Islet of Langerhans (tissue), 1 donor: ENCODE results near the gene MIAT.
"Not testable (repeated sequence)": the region's sequence is repeated elsewhere in the genome, so short reads cannot be mapped to it uniquely, and the experiment has no call there.

Experiments
- FAIRE-seq: peaks from one replicate; lab custom pipeline; 2011; peaks lifted over from hg19 to GRCh38; lab: Jason Lieb, UNC

MIAT gene

DNA sequence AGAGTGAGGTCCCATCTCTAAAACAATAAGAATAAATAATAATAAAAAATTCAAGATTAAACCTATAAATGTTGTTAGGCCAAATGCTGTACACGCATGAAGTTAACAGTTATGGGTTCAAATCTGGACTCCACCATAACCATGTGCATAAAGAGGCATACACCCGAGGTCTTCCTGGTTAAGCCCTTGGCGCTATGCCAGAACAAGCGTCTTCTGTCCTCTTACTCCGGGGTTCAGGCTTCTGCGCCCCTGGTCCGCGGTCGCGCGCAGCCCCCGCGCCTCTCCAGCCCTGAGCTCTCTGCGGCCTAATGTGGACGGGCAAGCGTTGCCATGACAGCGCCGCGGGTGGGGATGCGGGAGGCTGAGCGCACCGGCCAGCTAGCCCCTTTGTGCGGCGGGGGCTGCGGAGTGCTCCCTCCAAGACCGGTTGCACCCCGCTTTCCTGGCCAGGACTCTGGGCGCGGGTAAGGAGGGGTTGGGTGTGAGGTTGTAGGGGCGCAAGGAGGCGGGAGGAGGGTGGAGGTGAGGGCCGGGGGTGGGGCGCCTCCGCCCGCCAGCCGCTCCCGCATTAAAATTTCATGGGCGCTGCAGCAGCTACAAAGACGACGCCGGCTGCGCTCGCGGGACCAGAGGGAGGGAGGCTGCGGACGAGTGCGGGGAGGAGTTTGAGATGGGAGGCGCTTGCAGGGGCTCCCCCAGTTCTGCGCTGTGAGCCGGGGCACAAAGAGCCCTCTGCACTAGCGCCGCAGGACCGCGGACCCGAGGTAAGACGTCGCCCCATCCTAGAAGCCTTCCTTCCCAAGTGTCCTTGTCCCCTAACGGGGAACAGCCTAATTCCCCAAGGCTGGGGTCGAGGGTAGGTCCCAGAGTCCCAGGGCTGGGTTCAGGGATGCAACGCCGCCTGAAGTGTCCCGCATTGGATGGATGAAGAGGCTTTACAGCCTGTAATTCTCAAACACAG is at the start of gene MIAT:
TSS of gene MIAT (plus strand) at position 698 of the 961 bp plus-strand sequence.
- no peak for FAIRE-seq

DNA sequence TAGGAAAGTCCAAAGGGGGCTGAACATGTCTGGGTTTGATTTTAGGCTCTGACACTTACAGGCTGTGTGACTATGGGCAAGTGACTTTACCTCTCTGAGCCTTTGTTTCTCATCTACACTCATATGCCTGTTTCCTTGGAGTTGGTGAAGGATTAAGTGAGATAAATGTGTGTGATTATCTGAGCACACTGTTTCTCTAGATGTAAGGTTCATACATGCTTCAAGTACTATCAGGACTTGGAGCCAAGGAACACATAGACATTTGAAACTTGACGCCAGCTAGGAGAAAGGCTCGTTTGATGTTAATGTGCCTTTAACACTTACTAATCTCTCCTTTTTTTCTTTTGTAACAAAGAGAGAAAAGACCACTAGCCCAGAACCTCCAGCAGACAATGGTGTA is 49.3 kb upstream of the MIAT start:
- no peak for FAIRE-seq

GRCh38 chr22:26609287-26609686 is 48.1 kb upstream of the MIAT start:
- FAIRE-seq: no peak

GRCh38 chr22:26610072-26610958 is 47.1 kb upstream of the MIAT start:
- FAIRE-seq: no peak

DNA sequence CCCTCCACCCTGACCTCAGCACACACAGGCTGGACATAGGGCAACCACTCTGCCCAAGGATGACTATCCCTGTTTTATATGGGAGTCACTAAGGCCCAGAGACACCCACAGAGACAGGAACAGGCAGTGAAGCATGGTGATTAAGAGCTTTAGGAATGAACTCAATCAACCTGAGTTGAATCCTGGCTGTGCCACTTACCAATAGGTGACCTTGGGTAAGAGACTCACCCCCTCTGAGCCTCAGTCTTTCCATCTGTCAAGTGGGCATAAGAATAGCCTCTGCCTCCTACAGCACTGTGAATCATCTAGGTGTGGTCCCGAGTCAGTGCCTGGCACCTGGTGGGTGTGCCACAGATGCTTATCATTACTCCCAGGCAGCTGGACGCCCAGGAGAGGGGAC is 46.4 kb upstream of the MIAT start:
- FAIRE-seq: no peak

DNA sequence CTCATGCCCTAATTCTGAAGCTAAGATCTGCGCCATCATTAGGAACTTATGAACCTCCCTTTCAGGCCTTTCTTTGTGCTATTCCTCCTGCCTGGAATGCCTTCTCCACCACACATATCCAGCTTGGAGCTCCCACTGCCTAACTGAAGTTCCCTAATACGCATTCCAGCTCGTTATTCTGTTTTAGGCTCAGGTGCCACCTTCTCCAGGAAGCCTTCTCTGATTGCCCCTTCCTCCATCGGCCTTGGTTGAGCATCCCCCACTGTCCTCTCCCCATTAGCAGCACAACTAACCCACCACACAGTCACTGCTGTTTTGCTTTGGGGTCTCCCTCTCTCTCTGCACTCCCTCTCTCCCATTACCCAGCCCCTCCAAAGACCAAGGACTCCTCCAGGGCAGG is 44.7 kb upstream of the MIAT start:
- FAIRE-seq: no peak

DNA sequence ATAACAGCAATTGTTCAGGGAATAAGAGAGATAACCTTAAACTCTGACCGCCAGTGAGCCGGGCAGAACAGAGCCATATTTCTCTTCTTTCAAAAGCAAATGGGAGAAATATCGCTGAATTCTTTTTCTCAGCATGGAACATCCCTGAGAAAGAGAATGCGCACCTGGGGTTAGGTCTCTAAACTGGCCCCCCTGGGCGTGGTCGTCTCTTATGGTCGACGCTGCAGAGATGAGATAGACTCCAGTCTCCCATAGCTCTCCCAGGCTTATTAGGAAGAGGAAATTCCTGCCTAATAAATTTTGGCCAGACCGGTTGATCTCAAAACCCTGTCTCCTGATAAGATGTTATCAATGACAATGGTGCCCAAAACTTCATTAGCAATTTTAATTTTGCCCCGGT is 43.6 kb upstream of the MIAT start:
- not testable (repeated sequence) for FAIRE-seq

DNA sequence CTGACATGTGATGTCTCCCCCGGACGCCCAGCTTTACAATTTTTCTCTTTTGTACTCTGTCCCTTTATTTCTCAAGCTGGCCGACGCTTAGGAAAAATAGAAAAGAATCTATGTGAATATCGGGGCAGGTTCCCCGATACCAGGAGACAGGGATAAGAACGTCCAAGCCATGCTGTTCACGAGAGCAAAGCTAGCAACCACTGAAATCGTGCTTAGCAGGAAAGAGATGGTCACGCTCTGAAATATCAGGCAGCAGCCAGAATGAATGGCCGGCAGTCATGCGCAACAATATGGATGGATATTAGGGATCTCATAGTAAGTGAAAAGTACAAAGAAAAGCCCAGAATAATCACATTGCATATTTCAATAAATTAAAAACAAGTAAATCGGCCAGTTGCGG is 43.1 kb upstream of the MIAT start:
- no peak for FAIRE-seq

DNA sequence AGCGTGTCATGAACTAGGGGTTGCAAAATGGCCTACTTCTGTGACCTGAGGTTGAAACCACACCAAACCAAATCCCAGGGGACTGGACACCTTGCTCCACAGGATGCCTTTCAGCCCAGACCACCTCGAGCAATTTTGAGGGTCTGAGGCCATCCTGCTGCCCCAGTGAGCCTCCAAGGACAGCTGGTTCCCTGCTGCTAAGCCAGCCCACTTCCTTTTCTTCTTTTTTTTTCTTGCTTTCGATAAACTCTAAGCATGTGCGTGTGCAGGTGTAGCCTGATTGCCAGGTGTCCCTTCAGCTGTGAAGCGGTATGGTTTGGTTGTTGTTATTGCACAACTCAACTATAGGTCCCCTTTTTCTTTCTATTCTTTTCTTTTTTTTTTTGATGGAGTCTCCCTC is 42.2 kb upstream of the MIAT start:
- no peak for FAIRE-seq

GRCh38 chr22:26615830-26616435 is 41.5 kb upstream of the MIAT start:
- FAIRE-seq: no peak

DNA sequence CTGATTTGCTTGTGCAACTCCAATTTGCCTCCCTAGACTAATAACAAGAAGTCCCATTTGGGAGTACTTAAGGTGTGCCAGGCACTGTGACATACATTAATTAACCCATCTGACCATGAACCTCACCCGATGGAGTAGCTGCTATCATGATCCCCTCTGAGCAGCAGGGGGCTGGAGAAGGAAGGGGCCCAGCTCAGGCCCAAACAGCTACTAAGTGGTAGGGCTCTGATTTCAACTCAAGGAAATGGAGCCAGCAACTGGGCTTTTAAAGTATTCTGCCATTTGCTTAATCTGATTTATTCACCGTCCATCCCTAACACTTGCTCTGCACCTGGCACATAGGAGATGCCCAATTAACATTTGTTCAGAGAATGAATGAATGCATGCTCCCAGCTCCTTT is 40.7 kb upstream of the MIAT start:
- FAIRE-seq: no peak

- FAIRE-seq: no peak
These were observed 39.9 kb upstream of the MIAT start, which contains the start of gene CRYBB1 for GRCh38 chr22:26617271-26618199. TSS of gene CRYBB1 (minus strand) at chr22:26618027. CDS start at chr22:26616319, 1,708 bp downstream.

GRCh38 chr22:26618455-26618854 is 38.9 kb upstream of the MIAT start:
- no peak for FAIRE-seq

GRCh38 chr22:26619510-26619909 is 37.9 kb upstream of the MIAT start:
- FAIRE-seq: no peak

DNA sequence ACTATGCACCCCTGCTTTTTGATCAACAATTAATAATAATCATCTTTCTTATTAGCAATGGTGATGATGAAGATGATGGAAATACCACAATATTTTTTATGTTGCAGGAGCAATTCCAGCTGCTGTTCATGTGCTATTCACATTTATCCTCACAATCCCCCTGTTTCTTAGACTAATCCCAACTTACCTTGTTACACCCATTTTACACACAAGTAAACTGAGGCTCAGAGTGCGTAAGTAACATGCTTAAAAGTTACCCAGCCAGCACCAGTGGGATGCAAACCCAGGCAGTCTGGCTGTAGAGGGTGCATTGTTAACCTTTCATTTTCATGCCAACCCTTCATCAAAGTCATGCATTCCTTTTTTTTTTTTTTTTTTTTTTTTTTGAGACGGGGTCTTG is 37.2 kb upstream of the MIAT start:
- FAIRE-seq: no peak

GRCh38 chr22:26621663-26622062 is 35.7 kb upstream of the MIAT start, which contains the start of gene CRYBA4:
TSS of gene CRYBA4 (plus strand) at chr22:26621963. CDS start at chr22:26622597, 634 bp downstream.
- no peak for FAIRE-seq

DNA sequence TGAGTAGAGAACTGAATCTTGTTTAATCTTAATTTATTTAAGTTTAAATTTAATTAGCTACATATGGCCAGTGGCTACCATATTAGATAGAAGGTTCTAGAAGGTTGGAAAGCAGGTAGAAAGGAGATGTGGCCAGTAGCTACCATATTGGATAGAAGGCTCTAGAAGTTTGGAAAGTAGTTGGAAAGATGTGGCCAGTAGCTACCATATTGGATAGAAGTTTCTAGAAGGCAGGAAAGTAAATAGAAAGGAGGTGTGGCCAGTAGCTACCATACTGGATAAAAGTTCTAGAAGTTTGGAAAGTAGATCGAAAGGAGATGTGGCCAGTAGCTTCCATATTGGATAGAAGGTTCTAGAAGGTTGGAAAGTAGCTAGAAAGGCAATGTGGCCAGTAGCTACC is 33.4 kb upstream of the MIAT start:
- FAIRE-seq: no peak

GRCh38 chr22:26624803-26625202 is 32.6 kb upstream of the MIAT start:
- no peak for FAIRE-seq

GRCh38 chr22:26629988-26630761 is 27.2 kb upstream of the MIAT start:
- no peak for FAIRE-seq

- no peak for FAIRE-seq
These were observed 26.1 kb upstream of the MIAT start for GRCh38 chr22:26631282-26631681.
